ENCODE measurements around the gene ELFN2. TPM values are rescaled to one million over a fixed set of nuclear protein-coding genes. Genes with fewer than 3 reads are reported as not detected.

Gene ELFN2
- total and polyA plus RNA-seq, 5 donors from 2014 or later = 0.44 TPM; not detected in 4

DNA sequence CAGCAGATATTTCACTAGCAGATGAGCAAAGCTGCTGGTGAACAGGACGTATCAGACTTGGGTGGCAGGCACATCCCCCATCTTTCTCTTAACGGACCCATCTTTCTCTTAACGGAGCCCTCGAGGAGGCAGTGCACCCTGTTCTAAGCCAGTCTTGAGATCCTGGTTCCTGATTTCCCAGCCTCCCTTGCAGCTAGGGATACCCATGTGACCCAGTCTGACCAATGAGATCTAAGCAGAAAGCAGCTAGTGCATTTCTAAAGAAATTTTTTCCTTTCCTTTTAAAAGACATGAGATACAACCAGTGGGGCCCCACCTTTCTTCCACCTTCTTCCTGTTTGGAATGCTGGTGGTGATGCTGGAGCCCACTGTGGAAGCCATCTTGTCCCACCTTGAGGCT, 13.6 kb upstream of the ELFN2 start:
- peaks cover 0 to 3% (median 0%) of the 10 kb centered on the region in 7 donors for H3K9me3 Mint-ChIP-seq
- H3K4me3 Mint-ChIP-seq = no peak overlapping the region
- Histone ChIP-seq H3K9me3 (ENCODE audit: control insufficient read depth in 2 of 2, low read length in 2 of 2) (no peaks in the 10 kb centered on the region), H3K36me3 (ENCODE audit: control insufficient read depth, insufficient read depth, low read length) (no peaks in the 10 kb centered on the region), H3K27ac (ENCODE audit: insufficient read depth, low read length, poor library complexity, severe bottlenecking) (no peak overlapping the region), H3K4me3 (ENCODE audit: low read depth, low read length) (no peak overlapping the region), H3K27me3 (ENCODE audit: control insufficient read depth, insufficient read depth, low read length) (peaks cover 2% of the 10 kb centered on the region), H3K4me1 (ENCODE audit: control insufficient read depth, insufficient read depth, low read length, poor library complexity, severe bottlenecking) (no peaks in the 10 kb centered on the region)
- ATAC-seq (ENCODE audit: low read depth in 2 of 2) (no peak), DNase-seq (no peak)
- H3K27me3 Mint-ChIP-seq = peaks cover 12% of the 10 kb centered on the region
- peaks cover 18% of the 10 kb centered on the region for H3K36me3 Mint-ChIP-seq
- peaks cover 0 to 6% (median 2%) of the 10 kb centered on the region in 4 donors for H3K4me1 Mint-ChIP-seq
- H3K27ac Mint-ChIP-seq = no peak overlapping the region

DNA sequence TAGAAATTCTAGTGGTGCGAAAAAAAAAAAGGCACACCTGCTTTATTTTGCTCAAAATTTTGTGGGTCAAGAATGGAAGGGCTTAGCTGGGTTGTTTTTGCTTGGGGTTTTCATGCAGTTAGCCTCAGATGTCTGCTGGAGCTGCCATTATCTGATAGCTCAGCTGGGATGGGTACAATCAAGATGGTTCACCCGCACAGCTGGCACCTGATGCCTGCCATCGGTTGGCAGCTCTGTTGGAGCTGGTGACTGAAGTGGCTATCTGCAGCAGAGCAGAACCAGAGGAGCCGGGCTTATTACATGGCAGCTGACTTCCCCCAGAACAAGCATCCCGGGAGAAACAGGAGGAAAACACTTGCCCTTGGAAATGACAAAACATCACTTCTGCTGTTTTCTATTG, 12.1 kb upstream of the ELFN2 start:
- peaks cover 12% of the 10 kb centered on the region for H3K27me3 Mint-ChIP-seq
- peaks cover 0 to 3% (median 0%) of the 10 kb centered on the region in 7 donors for H3K9me3 Mint-ChIP-seq
- H3K4me1 ChIP-seq (ENCODE audit: control insufficient read depth, insufficient read depth, low read length, poor library complexity, severe bottlenecking) = no peaks in the 10 kb centered on the region
- no peaks in the 10 kb centered on the region for H3K9me3 ChIP-seq (ENCODE audit: control insufficient read depth in 2 of 2, low read length in 2 of 2)
- no peak overlapping the region for H3K4me3 Mint-ChIP-seq
- no peak overlapping the region for H3K27ac ChIP-seq (ENCODE audit: insufficient read depth, low read length, poor library complexity, severe bottlenecking)
- H3K36me3 Mint-ChIP-seq = peaks cover 16% of the 10 kb centered on the region
- peaks cover 2% of the 10 kb centered on the region for H3K27me3 ChIP-seq (ENCODE audit: control insufficient read depth, insufficient read depth, low read length)
- ATAC-seq (ENCODE audit: low read depth in 2 of 2) = no peak
- no peak overlapping the region for H3K27ac Mint-ChIP-seq
- peaks cover 0 to 8% (median 2%) of the 10 kb centered on the region in 4 donors for H3K4me1 Mint-ChIP-seq
- no peak for DNase-seq
- no peaks in the 10 kb centered on the region for H3K36me3 ChIP-seq (ENCODE audit: control insufficient read depth, insufficient read depth, low read length)
- no peak overlapping the region for H3K4me3 ChIP-seq (ENCODE audit: low read depth, low read length)

GRCh38 chr22:37435970-37436603, 8.8 kb upstream of the ELFN2 start:
- Histone ChIP-seq H3K36me3 (ENCODE audit: control insufficient read depth, insufficient read depth, low read length) (no peaks in the 10 kb centered on the region), H3K4me3 (ENCODE audit: low read depth, low read length) (no peak overlapping the region), H3K9me3 (ENCODE audit: control insufficient read depth in 2 of 2, low read length in 2 of 2) (no peaks in the 10 kb centered on the region), H3K4me1 (ENCODE audit: control insufficient read depth, insufficient read depth, low read length, poor library complexity, severe bottlenecking) (no peaks in the 10 kb centered on the region), H3K27me3 (ENCODE audit: control insufficient read depth, insufficient read depth, low read length) (peaks cover 2% of the 10 kb centered on the region), H3K27ac (ENCODE audit: insufficient read depth, low read length, poor library complexity, severe bottlenecking) (no peak overlapping the region)
- no peak for ATAC-seq (ENCODE audit: low read depth in 2 of 2)
- Mint-ChIP-seq H3K27ac (no peak overlapping the region), H3K9me3 (no peaks in the 10 kb centered on the region), H3K4me1 (peaks cover 0 to 2% (median 0%) of the 10 kb centered on the region in 4 donors), H3K27me3 (peaks cover 12% of the 10 kb centered on the region), H3K4me3 (no peak overlapping the region), H3K36me3 (peaks cover 5% of the 10 kb centered on the region)
- DNase-seq = no peak

DNA sequence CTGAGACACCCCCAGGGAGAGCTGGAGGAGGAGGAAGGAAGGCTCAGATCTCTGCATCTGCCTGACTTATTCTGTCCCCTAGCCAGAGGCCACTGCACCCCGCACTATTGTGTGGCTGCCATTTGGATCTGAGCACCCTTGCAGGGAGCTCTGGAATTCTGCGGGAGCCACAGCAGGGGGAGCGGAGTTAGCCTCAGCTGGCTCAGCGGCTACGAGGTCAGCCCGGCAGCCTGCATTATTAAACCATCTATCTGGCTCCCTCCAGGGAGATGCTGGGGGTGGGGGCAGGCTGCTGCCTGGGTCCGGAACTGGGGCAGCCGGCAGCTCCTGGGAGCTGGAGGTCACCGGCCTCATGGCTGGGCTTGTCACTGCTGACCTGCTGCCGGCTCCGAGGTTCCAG, 6.5 kb upstream of the ELFN2 start:
- no peaks in the 10 kb centered on the region for H3K9me3 Mint-ChIP-seq
- peaks cover 0 to 6% (median 2%) of the 10 kb centered on the region in 4 donors for H3K4me1 Mint-ChIP-seq
- peaks cover 5% of the 10 kb centered on the region for H3K36me3 Mint-ChIP-seq
- H3K36me3 ChIP-seq (ENCODE audit: control insufficient read depth, insufficient read depth, low read length) = no peaks in the 10 kb centered on the region
- ATAC-seq (ENCODE audit: low read depth in 2 of 2) (no peak), DNase-seq (no peak)
- peaks cover 20% of the 10 kb centered on the region for H3K27me3 Mint-ChIP-seq
- H3K4me3 ChIP-seq (ENCODE audit: low read depth, low read length) = no peak overlapping the region
- no peak overlapping the region for H3K27ac Mint-ChIP-seq
- no peak overlapping the region for H3K4me3 Mint-ChIP-seq
- H3K4me1 ChIP-seq (ENCODE audit: control insufficient read depth, insufficient read depth, low read length, poor library complexity, severe bottlenecking) = peaks cover 4% of the 10 kb centered on the region
- H3K27me3 ChIP-seq (ENCODE audit: control insufficient read depth, insufficient read depth, low read length) = peaks cover 7% of the 10 kb centered on the region
- H3K27ac ChIP-seq (ENCODE audit: insufficient read depth, low read length, poor library complexity, severe bottlenecking) = no peak overlapping the region
- no peaks in the 10 kb centered on the region for H3K9me3 ChIP-seq (ENCODE audit: control insufficient read depth in 2 of 2, low read length in 2 of 2)

GRCh38 chr22:37432708-37433054, 5.4 kb upstream of the ELFN2 start:
- H3K27me3 ChIP-seq (ENCODE audit: control insufficient read depth, insufficient read depth, low read length) = peaks cover 13% of the 10 kb centered on the region
- peaks cover 27% of the 10 kb centered on the region for H3K27me3 Mint-ChIP-seq
- no peak for ATAC-seq (ENCODE audit: low read depth in 2 of 2)

GRCh38 chr22:37431801-37432707, 4.8 kb upstream of the ELFN2 start:
- Mint-ChIP-seq H3K9me3 (peaks cover 0 to 1% (median 0%) of the 10 kb centered on the region in 7 donors), H3K27me3 (peaks cover 28% of the 10 kb centered on the region), H3K36me3 (no peaks in the 10 kb centered on the region), H3K27ac (no peak overlapping the region), H3K4me3 (no peak overlapping the region), H3K4me1 (peaks cover 0 to 11% (median 3%) of the 10 kb centered on the region in 4 donors)
- no peak overlapping the region for H3K27ac ChIP-seq (ENCODE audit: insufficient read depth, low read length, poor library complexity, severe bottlenecking)
- H3K36me3 ChIP-seq (ENCODE audit: control insufficient read depth, insufficient read depth, low read length) = no peaks in the 10 kb centered on the region
- ATAC-seq (ENCODE audit: low read depth in 2 of 2) = no peak
- no peak overlapping the region for H3K4me3 ChIP-seq (ENCODE audit: low read depth, low read length)
- H3K4me1 ChIP-seq (ENCODE audit: control insufficient read depth, insufficient read depth, low read length, poor library complexity, severe bottlenecking) = peaks cover 9% of the 10 kb centered on the region
- peak in 1 of 3 donors; percentile 56 for DNase-seq
- H3K27me3 ChIP-seq (ENCODE audit: control insufficient read depth, insufficient read depth, low read length) = peaks cover 13% of the 10 kb centered on the region
- H3K9me3 ChIP-seq (ENCODE audit: control insufficient read depth in 2 of 2, low read length in 2 of 2) = no peaks in the 10 kb centered on the region

More at GRCh38 chr22:37432708-37433054, 5.4 kb upstream of the ELFN2 start:
- Mint-ChIP-seq H3K4me1 (peaks cover 0 to 11% (median 3%) of the 10 kb centered on the region in 4 donors), H3K4me3 (no peak overlapping the region), H3K9me3 (peaks cover 0 to 1% (median 0%) of the 10 kb centered on the region in 7 donors), H3K27ac (no peak overlapping the region), H3K36me3 (no peaks in the 10 kb centered on the region)
- Histone ChIP-seq H3K36me3 (ENCODE audit: control insufficient read depth, insufficient read depth, low read length) (no peaks in the 10 kb centered on the region), H3K27ac (ENCODE audit: insufficient read depth, low read length, poor library complexity, severe bottlenecking) (no peak overlapping the region), H3K9me3 (ENCODE audit: control insufficient read depth in 2 of 2, low read length in 2 of 2) (no peaks in the 10 kb centered on the region), H3K4me3 (ENCODE audit: low read depth, low read length) (no peak overlapping the region), H3K4me1 (ENCODE audit: control insufficient read depth, insufficient read depth, low read length, poor library complexity, severe bottlenecking) (peaks cover 6% of the 10 kb centered on the region)
- DNase-seq = no peak

GRCh38 chr22:37431366-37431765, 4.1 kb upstream of the ELFN2 start:
- H3K4me1 Mint-ChIP-seq = peaks cover 0 to 17% (median 3%) of the 10 kb centered on the region in 4 donors
- Histone ChIP-seq H3K27ac (ENCODE audit: insufficient read depth, low read length, poor library complexity, severe bottlenecking) (no peak overlapping the region), H3K9me3 (ENCODE audit: control insufficient read depth in 2 of 2, low read length in 2 of 2) (no peaks in the 10 kb centered on the region), H3K36me3 (ENCODE audit: control insufficient read depth, insufficient read depth, low read length) (no peaks in the 10 kb centered on the region), H3K27me3 (ENCODE audit: control insufficient read depth, insufficient read depth, low read length) (peaks cover 13% of the 10 kb centered on the region), H3K4me3 (ENCODE audit: low read depth, low read length) (no peak overlapping the region), H3K4me1 (ENCODE audit: control insufficient read depth, insufficient read depth, low read length, poor library complexity, severe bottlenecking) (peaks cover 14% of the 10 kb centered on the region)
- H3K9me3 Mint-ChIP-seq = peaks cover 0 to 1% (median 0%) of the 10 kb centered on the region in 7 donors
- H3K27me3 Mint-ChIP-seq = peaks cover 31% of the 10 kb centered on the region
- ATAC-seq (ENCODE audit: low read depth in 2 of 2) (no peak), DNase-seq (no peak)
- no peak overlapping the region for H3K4me3 Mint-ChIP-seq
- no peak overlapping the region for H3K27ac Mint-ChIP-seq
- H3K36me3 Mint-ChIP-seq = no peaks in the 10 kb centered on the region

All from CD4-positive, CD25-positive, alpha-beta regulatory T cell (primary cell).